ENCODE results near the gene OR7G1.
"Not testable (repeated sequence)": the region's sequence is repeated elsewhere in the genome, so short reads cannot be mapped to it uniquely, and the experiment has no call there.

OR7G1 gene

GRCh38 chr19:9076901-9077300 is 38.7 kb downstream of the OR7G1 start:
- no peak for DNase-seq

- no peak for DNase-seq
These were observed 40.3 kb downstream of the OR7G1 start for GRCh38 chr19:9075064-9075949.

GRCh38 chr19:9073806-9074205 is 41.8 kb downstream of the OR7G1 start:
- DNase-seq: no peak

GRCh38 chr19:9071720-9072119 is 43.8 kb downstream of the OR7G1 start:
- DNase-seq: not testable (repeated sequence)

- DNase-seq: no peak
These were observed 45.5 kb downstream of the OR7G1 start for GRCh38 chr19:9070066-9070465.

GRCh38 chr19:9065457-9066014 is 50.0 kb downstream of the OR7G1 start:
- no peak for DNase-seq

All from NCI-H748 treated with DMSO at 0.1 percent for 48 hours (cell line).